Measurements from ENCODE around the gene IFT20.

Gene IFT20

DNA sequence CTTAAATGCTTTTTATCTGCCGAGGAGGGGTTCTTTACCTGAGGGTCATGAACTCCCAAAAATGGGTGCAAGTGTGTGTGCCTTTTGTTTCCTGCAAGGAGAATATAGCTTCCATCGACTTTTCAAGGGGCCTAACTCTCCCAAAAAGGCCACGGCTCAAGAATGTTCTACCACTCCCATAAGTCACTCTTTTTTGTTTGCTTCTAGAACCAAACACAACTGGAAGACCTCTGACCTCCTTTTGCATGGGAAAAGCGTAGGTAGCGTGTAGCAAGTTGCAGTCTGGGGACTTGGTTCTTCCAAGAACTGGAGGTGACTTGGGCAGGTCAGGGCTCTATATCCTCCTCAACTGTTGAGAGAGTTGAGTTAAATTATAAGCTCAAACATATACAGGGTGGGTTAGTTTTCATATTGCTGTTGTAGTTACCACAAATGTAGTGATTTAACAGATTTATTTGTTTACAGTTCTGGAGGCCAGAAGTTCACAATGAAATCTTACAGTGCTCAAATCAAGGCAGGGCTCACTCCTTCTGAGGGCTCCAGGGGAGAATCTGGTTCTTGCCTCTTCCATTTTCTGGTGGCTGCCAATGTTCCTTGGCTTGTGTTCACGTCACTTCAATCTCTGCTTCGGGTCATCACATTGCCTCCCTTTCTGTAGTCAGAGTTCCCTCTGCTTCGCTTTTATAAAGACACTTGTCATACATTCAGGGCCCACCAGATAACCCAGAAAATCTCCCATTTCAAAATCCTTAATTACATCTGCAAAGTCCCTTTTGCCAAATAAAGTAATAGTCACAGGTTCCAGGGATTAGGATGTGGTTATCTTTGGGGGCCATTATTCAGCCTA lies 14.8 kb downstream of the IFT20 start:
- Histone ChIP-seq H3K9me2 (replicated peaks; ENCODE audit: low read depth, low read length) (no peaks in the 10 kb centered on the region), H3K9ac (ENCODE audit: low read depth, low read length, poor library complexity, severe bottlenecking) (peak overlapping the region; percentile 98), H3K4me1 (ENCODE audit: insufficient read depth, low read length, poor library complexity, severe bottlenecking) (peaks cover 63% of the 10 kb centered on the region), H4K20me1 (ENCODE audit: insufficient read depth, low read length, poor library complexity, severe bottlenecking) (peaks cover 60% of the 10 kb centered on the region), H3F3A (ENCODE audit: low read depth) (peaks cover 3% of the 10 kb centered on the region), H2AFZ (ENCODE audit: low read length) (no peak overlapping the region), H3K9me3 (ENCODE audit: insufficient read depth, low read depth, low read length) (no peaks in the 10 kb centered on the region), H3K4me2 (ENCODE audit: low read depth, low read length, poor library complexity, severe bottlenecking) (peak overlapping the region; percentile 97), H3K4me3 (ENCODE audit: low read length, poor library complexity, severe bottlenecking) (peak overlapping the region; percentile 98), H3K36me3 (ENCODE audit: insufficient read depth, low read length) (peaks cover 1% of the 10 kb centered on the region; the same call in 1 of the 2 replicates), H3K27me3 (ENCODE audit: insufficient read depth, low read length, poor library complexity, severe bottlenecking) (no peaks in the 10 kb centered on the region), H3K79me2 (ENCODE audit: insufficient read depth, low read length) (peaks cover 78% of the 10 kb centered on the region)
- TF ChIP-seq, protein P1, sequence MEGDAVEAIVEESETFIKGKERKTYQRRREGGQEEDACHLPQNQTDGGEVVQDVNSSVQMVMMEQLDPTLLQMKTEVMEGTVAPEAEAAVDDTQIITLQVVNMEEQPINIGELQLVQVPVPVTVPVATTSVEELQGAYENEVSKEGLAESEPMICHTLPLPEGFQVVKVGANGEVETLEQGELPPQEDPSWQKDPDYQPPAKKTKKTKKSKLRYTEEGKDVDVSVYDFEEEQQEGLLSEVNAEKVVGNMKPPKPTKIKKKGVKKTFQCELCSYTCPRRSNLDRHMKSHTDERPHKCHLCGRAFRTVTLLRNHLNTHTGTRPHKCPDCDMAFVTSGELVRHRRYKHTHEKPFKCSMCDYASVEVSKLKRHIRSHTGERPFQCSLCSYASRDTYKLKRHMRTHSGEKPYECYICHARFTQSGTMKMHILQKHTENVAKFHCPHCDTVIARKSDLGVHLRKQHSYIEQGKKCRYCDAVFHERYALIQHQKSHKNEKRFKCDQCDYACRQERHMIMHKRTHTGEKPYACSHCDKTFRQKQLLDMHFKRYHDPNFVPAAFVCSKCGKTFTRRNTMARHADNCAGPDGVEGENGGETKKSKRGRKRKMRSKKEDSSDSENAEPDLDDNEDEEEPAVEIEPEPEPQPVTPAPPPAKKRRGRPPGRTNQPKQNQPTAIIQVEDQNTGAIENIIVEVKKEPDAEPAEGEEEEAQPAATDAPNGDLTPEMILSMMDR (conservative IDR thresholded peaks at IDR 0.05; ENCODE audit: low read length) = no peak
- TF ChIP-seq EZH2phosphoT487 (IDR thresholded peaks at IDR 0.05; ENCODE audit: borderline replicate concordance) = no peak

DNA sequence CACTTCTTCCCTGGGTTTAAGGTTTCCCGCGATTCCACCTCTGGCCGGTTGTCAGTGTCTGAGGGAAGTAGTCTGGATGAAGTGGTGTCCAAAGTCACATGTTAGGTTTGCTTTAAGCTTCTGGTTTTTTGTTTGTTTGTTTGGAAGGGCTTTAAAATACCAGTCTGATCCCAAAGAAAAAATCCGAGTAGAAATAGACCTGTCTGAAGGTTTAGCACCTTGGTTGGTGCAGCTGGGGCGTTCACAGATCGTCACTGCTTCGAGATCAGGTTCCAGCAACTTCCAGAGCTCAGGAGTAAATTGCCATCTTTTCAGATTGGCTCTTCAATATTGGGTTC lies 15.7 kb downstream of the IFT20 start:
- peaks cover 51% of the 10 kb centered on the region for H4K20me1 ChIP-seq (ENCODE audit: insufficient read depth, low read length, poor library complexity, severe bottlenecking)
- H3K9me2 ChIP-seq (replicated peaks; ENCODE audit: low read depth, low read length) = no peaks in the 10 kb centered on the region
- no peaks in the 10 kb centered on the region for H3K36me3 ChIP-seq (ENCODE audit: insufficient read depth, low read length)
- H3K9me3 ChIP-seq (ENCODE audit: insufficient read depth, low read depth, low read length) = no peaks in the 10 kb centered on the region
- peaks cover 57% of the 10 kb centered on the region for H3K4me1 ChIP-seq (ENCODE audit: insufficient read depth, low read length, poor library complexity, severe bottlenecking)
- H3K9ac ChIP-seq (ENCODE audit: low read depth, low read length, poor library complexity, severe bottlenecking) = peak overlapping the region; percentile 98
- H2AFZ ChIP-seq (ENCODE audit: low read length) = peak overlapping the region; percentile 87
- peak overlapping the region; percentile 97 for H3K4me2 ChIP-seq (ENCODE audit: low read depth, low read length, poor library complexity, severe bottlenecking)
- H3K4me3 ChIP-seq (ENCODE audit: low read length, poor library complexity, severe bottlenecking) = peak overlapping the region; percentile 98
- no peak for TF ChIP-seq EZH2phosphoT487 (IDR thresholded peaks at IDR 0.05; ENCODE audit: borderline replicate concordance)
- TF ChIP-seq, protein P1 (conservative IDR thresholded peaks at IDR 0.05; ENCODE audit: low read length) = no peak
- peaks cover 3% of the 10 kb centered on the region for H3F3A ChIP-seq (ENCODE audit: low read depth)
- no peaks in the 10 kb centered on the region for H3K27me3 ChIP-seq (ENCODE audit: insufficient read depth, low read length, poor library complexity, severe bottlenecking)
- peaks cover 70% of the 10 kb centered on the region for H3K79me2 ChIP-seq (ENCODE audit: insufficient read depth, low read length)

DNA sequence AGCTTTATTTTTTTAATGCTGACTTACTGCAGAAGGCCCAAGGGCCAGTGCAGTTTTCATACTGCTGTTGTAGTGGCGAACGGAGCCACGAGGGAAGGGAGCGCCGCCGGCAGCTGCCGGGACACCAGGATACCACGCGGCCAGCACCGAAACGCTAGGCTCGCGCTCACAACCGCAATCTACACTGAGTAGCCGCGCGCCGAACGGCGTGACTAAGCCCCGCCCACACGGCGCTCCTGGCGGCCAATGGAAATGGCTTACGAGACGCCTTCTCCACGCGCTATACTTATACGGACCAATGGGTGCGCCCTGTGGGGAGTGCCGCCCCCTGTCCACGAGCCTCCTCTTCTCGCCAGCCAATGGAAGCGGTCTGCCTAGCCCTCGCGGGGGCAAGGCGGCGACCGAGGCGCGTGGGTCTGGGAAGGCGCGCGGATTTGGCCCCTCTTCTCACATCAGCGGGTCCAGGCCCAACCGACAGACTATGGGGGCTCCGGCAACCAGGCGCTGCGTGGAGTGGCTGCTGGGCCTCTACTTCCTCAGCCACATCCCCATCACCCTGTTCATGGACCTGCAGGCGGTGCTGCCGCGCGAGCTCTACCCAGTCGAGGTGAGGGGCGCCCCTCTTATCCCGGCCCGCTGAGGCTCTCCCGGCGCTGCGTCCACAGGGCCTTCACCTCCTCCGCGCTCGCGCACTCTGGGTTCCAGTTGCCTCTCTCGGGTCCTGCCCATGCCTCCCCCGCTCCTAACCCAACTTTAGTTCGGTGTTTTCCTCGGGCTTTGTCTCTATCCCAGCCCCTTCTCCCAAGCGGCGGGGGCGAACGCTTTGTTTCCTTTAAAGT lies 16.3 kb downstream of the IFT20 start, which contains the start of gene TMEM97:
Gene TMEM97 (plus strand): TSS at position 442 of the 839 bp plus-strand sequence. CDS start 40 bp downstream, at position 482.
- Histone ChIP-seq H3F3A (ENCODE audit: low read depth) (peaks cover 3% of the 10 kb centered on the region), H3K9me2 (replicated peaks; ENCODE audit: low read depth, low read length) (no peaks in the 10 kb centered on the region), H2AFZ (ENCODE audit: low read length) (peak within 1 kb of the TSS; percentile 87), H3K4me2 (ENCODE audit: low read depth, low read length, poor library complexity, severe bottlenecking) (peak within 1 kb of the TSS; percentile 97), H3K27me3 (ENCODE audit: insufficient read depth, low read length, poor library complexity, severe bottlenecking) (no peaks in the 10 kb centered on the region), H4K20me1 (ENCODE audit: insufficient read depth, low read length, poor library complexity, severe bottlenecking) (peaks cover 45% of the 10 kb centered on the region), H3K36me3 (ENCODE audit: insufficient read depth, low read length) (no peaks in the 10 kb centered on the region), H3K79me2 (ENCODE audit: insufficient read depth, low read length) (peaks cover 64% of the 10 kb centered on the region), H3K4me1 (ENCODE audit: insufficient read depth, low read length, poor library complexity, severe bottlenecking) (peaks cover 51% of the 10 kb centered on the region), H3K9ac (ENCODE audit: low read depth, low read length, poor library complexity, severe bottlenecking) (peak within 1 kb of the TSS; percentile 98), H3K9me3 (ENCODE audit: insufficient read depth, low read depth, low read length) (no peaks in the 10 kb centered on the region), H3K4me3 (ENCODE audit: low read length, poor library complexity, severe bottlenecking) (peak within 1 kb of the TSS; percentile 98)
- TF ChIP-seq, protein P1 (conservative IDR thresholded peaks at IDR 0.05; ENCODE audit: low read length) = 0 out of 2 replicates have a peak, but pooled peaks have one; percentile 19
- TF ChIP-seq EZH2phosphoT487 (IDR thresholded peaks at IDR 0.05; ENCODE audit: borderline replicate concordance) = no peak
